NCI-H1694 treated with DMSO at 0.1 percent for 48 hours (cell line): ENCODE results near the gene TWIST2.

Source experiments
- DNase-seq: peaks from one replicate; lab custom pipeline; 2025; lab: John Stamatoyannopoulos, UW

TWIST2 gene

DNA sequence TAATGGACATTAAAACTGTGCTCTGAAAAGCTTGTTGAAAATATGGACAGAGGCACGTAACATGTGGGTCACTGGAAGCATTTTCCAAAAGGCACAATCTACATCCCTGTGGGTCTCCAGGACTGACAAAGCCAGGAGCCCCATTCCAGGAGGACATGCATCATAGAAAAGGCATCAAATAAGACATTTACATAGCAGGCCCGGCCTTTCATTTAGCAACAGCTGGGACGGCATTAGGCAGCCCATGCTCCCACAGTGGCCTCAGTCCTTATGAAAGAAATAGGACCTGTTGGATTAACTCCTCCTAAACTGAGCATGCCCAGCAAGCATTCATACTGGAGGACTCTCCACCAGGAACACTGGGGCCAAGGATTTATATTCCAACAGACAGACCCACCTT lies 72.2 kb downstream of the TWIST2 start:
- DNase-seq = no peak

DNA sequence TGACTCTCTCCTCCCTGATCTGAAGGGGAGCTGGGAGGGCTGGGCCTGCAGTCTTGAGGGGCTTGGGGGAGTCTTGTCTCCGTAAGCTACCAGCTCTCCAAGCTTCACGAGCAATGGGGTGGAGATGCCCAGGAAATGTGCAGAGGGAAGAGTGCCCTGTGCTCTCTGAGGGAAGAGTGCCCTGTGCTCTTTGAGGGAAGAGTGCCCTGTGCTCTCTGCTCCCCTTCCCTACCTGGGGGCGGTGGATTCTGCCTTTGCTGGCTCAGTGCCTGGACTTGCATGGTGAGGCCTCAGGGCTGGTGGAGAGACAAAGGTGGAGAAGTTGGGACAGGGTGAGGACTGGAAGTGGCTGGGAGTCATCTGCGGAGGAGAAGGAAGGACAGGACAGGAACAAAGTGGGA lies 72.7 kb downstream of the TWIST2 start:
- no peak for DNase-seq

DNA sequence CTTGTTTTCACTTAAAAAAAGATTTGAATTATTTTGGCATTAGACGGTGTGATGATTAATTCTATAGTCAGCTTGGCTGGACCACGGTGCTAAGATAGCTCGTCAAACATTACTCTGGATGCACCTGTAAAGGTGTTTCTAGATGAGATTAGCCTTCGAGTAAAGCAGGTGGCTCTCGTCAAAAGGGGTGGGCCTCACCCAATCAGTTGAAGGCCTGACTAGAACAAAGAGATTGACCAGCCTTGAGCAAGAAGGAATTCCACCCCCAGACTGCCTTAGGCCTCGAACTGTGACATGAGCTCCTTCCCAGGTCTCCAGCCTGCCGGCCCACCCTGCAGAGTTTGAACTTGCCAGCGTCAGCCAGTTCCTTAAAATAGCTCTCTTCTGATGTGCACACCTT lies 73.4 kb downstream of the TWIST2 start:
- DNase-seq = no peak

DNA sequence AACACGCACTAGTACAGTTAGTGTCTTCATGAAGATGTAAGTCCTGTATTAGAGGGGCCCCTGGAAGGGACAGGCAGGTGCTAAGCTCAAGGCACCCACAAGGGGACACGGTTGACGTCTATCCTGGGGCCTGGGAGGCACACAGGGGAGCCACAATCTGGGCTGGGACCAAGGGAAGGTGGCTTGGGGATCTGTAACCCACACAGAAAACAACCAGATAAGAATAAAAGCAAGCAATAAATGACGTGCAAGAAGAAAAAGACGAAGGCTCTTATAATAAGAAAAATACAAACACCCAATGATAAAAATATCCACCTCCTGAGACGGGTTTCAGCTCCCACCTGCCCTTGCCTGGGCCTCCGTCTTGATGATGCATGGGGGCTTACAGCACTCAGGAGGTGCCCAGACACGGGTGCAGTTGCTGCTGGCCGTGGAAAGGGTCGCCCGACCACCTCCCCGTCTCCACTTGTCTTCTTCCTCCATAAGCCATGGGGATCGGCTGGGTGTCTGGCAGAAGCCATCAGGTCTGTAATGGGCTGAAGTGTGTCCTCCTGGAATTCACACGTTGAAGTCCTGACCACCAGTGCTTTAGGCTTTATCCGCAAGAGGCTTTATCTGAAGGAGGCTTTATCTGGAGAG lies 73.9 kb downstream of the TWIST2 start:
- DNase-seq = no peak

DNA sequence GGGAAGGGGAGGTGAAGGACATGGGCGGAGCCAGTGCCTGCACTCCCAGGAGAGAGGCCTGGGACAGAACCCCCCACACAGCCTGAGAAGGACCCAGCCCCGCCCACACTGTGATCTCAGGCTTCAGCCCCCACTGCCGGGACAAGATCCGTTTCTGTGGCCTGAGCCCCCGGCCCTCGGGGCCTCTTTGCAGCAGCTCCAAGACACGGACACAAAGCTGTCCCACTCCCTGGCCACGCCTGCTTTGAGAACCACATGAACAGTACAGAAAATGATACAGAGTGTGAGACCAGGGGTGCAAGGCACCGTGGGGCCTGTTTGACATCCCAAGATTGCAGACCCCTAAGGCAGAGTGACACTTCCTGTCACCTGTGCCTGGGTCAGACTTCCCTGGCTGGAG lies 74.5 kb downstream of the TWIST2 start:
- no peak for DNase-seq

DNA sequence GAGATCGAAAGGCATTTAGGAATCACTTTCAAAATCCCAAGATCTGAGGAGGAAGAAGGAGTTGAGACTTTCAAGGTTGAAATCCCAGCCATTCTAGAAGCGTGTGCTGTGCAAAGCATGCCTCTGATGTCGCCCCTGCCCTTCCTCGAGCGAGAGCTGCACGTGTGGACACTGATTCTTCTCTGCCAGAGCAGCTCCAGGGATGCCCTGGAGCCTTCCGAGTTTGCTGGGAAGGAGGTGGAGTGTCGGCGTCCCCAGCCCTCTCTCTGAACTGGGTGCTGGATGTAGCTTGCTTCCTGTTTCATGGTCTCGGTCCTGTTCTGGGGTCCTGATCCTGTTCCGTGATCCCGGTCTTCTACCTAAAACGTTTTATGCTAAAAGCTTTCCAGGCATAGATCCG lies 76.1 kb downstream of the TWIST2 start:
- DNase-seq = no peak

DNA sequence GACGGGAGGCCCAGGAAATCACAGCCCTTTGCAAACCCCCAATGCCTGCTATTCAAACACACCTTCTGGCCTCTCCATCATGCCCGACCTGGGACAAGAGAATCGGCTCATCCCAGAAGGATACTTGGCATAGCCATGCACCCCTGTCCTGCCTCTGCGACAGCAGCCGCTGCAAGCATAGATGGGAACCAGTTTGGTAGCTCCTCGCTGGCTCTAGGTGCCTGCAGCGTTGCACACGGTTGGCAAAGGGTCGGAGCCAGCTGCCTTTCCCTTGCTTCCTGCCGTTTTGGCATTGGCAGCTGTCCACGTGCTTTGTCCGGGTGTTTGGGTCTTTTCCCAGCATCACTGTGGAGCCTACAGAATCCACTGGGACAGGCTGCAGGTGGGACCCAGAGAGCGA lies 76.9 kb downstream of the TWIST2 start:
- DNase-seq = no peak

DNA sequence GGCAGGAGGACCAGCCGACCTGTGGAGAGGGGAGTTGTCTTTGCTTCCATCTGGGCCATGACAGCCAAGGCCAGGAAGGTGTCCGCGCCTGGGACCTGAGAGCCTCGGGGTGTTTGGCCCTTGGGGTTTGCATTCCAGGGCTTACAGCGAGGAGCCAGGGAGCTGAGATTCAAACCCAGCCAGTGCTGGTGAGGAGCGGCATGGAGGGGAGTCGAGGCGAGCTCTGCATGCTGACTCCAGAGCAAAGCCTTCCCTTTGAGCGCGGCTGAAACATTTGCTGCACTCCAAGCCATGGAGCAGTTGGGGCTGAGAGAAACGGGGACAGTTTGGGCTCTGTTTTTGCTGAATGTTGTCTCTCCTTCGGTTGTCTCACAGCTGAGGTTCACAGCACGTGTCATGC lies 77.4 kb downstream of the TWIST2 start:
- no peak for DNase-seq

DNA sequence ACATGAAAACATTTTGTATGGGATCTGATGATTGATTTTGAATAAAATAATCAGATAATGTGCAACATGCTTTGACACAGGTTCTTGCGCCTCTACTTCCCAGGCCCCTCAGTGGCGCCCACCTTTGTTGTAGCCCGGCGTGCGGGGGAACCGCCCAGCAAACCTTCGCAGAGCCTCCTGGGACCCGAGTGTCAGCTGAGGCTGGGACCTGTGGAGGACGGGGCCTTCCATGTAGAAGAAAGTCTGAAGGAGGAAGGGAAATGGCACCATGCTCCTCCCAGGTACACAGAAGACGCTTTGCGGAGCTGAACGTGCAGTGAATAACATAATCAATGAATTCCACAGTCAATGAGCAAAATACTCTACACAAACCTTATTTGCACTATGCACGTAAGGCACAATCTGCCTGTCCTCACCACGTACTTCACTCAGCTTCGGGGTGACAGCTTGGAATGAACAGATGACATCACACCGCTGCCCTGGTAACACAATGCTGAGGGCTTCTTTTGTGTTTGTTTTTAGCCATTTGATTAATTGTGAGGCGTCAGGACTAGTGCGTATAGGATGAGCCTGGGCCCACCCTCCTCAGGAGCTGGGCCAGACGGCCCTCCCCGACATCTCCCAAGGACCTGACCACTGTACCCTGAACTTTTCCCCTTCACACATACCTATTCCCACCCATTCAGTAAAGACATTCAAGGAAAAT lies 78.1 kb downstream of the TWIST2 start:
- no peak for DNase-seq

DNA sequence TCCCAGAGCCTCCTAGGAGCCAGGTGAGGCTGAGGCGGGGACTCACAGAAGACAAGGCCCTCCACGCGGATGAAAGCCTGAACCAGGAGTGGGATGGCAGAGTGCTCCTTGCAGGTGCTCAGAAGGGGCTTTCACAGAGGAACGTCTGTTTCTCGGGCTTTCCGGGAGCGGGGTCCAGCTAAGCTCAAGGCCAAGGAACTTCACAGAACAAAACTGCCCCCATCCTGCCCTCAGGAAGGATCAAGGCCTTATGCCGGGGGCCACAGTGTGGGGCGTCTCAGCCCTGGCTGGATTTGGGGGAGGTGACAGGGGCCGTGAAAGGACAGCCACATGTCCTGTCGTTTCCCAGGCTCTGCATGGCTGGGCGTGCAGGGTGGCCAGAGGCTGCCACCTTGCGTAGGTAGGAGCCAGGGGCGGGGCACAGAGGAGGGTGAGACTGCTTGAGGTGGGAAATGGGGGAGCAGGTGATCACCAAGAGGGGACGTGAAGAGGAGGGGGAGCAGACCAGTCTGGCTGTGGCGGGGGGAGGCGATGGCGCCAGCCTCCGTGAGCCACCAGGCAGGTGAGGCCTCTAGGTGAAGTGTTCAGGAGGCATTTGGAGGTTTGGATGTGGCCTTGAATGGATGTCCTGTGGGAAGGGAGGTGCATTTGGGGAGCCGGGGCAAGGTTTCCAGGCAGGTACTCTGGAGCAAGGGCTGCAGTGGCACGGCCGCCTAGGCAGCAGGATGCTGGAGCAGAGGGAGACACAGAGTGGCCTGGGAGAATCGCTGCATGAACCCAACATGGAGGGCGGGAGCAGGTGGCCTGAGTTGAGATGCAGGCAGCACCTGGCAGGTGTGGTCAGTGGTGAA lies 79.1 kb downstream of the TWIST2 start:
- no peak for DNase-seq

DNA sequence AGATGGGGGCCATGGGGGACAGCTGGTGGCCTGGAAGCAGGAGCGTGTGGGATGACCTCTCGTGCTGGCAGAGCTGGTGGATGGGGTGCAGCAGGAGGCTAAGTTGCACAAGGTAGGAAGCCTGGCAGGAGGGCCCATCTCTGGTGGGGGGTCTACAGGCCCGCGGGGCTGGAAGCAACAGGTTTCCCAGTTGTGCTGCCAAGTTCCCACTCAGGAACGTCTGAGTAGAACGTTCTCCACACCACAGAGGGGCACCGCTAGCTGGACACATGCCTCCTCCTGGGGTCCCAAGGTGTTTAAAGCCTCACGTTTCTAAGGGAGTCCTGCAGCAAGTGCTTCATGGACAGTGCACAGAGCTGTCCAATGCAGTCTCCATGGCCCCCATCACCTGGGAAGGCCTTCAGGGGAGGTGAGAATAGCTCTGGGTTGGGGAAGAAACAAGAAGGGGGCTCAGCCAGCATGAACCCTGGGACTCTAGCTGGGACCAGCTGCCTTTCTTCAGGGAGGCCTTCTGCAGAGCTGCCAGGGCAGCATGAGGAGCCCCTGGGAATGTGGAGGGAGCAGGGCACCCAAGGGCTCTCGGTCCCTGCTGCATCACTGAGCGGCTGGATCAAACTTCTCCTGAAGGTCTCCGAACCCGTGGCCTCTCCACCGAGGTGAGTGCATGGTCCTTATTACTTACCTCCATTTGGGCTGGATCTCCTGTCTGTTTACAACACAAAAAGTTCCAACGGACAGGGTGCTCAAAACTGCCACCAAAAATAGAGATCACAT lies 80.0 kb downstream of the TWIST2 start:
- DNase-seq = no peak

DNA sequence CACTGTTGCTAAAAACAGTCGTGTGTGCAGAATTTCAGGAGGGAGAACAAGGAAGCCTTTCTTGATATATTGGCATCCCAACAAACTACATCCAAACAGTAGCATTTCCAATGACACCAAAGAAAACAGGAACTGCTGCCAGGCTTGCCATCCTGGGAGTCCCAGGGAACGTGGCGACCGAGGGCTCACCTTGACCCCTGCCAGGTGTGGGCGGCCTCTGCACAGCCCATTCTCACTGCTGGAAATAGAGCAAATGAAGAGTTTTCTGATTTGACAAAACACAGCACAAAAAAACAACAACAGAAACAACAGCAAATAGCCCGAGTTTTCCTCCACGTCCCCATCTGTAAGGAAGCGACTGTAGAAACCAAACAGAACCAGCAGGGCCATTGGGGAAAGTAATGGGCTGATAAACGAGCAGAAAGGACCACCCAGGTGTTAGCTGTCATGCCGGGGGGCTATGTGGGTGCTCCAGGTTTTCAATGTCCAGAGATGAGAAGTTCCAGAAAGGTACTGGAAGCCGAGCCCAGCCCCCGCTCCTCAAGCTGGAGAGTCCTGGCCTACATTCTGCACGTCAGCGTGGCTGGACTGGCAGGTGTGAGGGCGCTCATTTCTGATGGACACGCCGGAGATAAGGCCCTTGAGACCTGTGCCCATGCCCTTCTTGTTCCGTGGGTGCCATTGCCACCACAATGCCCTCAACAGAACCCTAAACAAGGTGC lies 80.8 kb downstream of the TWIST2 start:
- no peak for DNase-seq

DNA sequence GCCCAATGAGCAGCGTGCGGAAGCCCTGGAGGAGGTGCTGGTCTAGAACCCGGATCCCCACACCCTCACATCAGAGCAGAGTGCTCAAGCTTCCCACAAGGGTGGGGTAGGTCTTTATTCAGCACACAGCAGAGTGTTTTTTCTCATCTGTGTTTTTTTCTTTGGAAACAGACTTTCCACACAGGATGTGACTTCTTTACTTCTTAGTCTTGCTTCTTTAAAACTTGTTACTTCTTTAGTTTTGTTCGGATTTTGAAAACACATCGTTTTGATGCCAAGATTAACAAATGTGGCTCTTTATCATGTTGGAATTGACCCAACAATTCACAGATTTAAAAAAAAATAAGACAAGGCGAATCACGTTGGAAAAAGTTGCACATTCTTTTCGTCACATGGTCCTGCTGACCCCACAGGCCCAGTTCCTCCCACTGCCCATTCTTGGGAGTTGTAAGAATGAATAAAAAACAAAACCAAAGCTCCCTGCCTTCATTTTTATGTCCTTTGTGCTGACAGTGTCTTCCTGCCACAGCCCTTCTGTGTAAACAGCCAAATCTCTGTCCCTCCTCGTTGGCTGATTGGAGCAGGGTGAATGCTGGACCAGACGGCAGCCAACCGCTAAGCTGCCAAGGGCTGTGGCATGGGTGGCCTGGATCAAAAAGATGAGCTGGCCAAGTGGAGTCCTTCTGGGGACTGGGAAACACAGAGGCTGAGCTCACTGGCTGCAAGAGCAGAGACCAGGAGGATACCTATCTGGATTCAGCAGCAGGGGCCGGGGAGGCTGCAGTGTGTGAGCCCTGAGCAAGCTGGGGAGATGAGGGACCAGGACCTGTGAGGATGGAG lies 81.6 kb downstream of the TWIST2 start:
- no peak for DNase-seq

DNA sequence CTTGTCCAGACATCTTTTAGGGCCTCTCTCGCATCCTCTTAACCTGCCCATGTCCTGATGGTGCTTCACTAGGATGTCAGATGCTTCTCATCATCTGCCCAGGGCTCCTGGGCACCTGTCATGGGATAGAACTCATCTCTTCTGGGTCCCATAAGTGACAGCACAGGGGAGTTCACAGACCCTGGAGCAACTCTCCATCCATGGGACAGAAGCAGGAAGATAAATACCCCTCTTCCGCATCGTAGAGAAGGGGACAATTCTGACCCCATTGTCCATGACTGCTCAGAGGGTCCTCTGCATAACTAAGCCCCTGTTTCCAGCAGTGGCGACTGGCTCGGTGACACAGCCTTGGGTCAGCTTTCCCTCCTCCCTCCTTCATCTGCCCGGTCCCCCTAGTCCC lies 82.3 kb downstream of the TWIST2 start:
- DNase-seq = no peak

DNA sequence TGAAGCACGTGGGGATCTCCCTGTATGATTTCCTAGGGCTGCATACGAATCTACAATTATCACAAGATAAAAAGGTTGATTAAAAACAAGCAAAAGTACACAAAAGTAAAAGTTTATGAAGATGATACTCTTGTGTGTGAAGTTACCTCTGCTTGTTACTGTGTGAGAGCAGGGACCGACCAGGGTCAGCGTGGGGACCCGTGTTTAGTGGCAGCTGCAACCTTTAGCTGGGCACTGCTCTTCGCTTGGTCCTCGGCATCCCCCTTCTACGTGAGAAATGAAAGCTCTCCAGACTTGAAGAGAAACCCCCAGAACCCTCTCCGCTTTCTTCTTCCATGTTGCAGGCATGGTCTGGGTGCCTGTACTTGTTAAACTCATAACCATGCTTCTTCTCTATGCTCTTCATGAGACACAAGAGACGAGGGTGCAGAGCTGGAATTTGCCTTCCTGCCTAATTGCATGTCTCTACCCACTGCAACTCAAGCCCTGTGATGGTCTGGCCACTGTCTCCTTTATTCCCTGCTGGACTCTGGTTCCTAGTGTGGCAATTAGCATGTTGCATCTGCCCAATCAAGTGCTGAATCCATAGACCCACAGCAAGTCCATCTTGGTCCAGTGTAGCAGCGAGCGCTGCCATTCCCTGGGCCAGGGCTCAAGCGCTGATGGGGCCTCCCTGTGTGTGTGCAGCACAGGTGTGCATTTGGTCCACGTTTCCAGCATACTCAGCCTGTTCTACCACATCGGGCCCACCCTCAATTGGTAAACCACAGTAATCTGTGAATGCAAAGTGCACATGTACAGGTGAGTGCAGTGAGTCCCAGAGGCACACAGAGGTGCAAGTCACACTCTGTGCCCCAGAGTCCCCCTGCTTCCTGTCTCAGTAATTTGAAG lies 88.5 kb downstream of the TWIST2 start:
- no peak for DNase-seq

DNA sequence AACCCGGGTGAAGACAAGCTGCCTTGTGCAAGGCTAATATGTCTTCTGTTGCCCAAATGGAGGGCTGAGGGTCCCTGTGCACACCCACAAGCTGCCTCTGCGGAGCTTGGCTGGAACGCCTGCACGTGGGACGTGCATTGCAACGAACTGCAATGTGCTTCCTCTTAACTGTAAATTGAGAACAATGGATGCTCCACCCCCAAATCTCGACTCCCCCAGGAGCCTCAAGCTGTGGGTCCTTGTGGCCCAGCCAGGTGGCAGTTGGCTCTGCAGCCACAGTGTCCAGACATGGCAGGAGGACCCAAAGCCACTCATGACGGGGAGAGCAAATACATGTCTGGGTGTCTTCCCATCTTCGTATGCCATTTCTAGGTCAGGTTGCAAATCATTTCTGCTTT lies 90.1 kb downstream of the TWIST2 start:
- no peak for DNase-seq

DNA sequence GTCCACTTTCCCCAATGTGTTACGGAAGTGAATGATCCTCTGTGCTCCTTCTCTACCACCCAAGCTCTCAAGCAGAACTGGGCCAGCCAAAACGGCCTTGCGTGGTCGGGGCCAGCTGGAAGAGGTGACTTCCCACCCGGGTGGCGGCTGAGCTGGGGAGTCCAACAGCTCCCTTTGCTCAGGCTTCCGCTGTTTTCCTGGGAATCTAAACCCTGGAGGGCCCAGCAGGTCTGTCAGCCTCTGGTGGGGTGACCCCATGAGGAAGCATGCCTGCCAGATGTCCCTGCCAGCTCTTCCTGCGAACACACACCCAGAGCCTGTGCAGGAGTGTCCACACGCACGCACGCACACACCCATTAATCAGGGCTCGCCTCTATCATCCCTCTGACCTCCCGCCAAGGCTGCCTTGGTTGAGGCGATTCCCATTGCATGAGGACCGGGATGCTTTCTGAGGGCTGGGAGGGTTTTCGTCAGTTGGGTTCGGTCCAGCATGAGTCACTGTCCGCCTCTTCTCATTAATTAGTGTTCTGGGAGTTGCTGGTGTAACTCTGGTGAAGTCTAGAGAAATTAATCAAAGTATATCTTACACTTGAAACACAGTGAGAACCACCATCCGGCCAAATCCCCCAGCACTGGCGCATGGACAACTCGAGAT lies 90.6 kb downstream of the TWIST2 start:
- DNase-seq = no peak

DNA sequence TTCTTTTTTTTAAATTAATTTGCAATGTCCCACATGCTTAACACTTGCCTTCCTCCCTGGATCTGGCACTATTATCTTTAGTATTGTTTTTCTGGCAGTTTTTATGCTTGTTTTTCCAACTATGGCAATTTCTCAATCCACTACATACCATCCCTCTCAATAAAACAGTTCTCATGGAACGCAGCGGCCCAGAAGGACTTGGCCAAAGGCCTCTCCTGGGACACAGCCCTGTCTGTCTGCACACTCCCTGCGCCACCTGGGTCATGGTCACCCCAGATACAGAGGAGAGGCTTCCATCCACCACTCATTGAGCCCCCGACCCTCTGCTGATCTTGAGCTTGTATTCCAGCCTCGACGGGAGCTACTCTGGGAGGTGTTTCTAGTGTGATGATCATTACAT lies 91.2 kb downstream of the TWIST2 start:
- no peak for DNase-seq
